BLaER1 treated with 17β-estradiol and CSF1 and Interleukin-3, amounts not matched to agents 10 nM and 100 nM (cell line): ENCODE data around the gene NAA11.

ENCODE experiments used
- H3K27ac ChIP-seq, 11 experiments: shearing (Covaris generic); formaldehyde crosslinking; 2 replicates each; pipeline ENCODE4 v1.8.1; 2022
- H3K27me3 ChIP-seq, 11 experiments: shearing (Covaris generic); formaldehyde crosslinking; 2 replicates each; pipeline ENCODE4 v1.8.1; 2022
- H3K36me3 ChIP-seq, 11 experiments: shearing (Covaris generic); formaldehyde crosslinking; 2 replicates each; pipeline ENCODE4 v1.8.1; 2022
- H3K4me1 ChIP-seq, 10 experiments: shearing (Covaris generic); formaldehyde crosslinking; 2 replicates each; pipeline ENCODE4 v1.8.1; 2022
- H3K4me2 ChIP-seq, 11 experiments: shearing (Covaris generic); formaldehyde crosslinking; 2 replicates each; pipeline ENCODE4 v1.8.1; 2022
- H3K4me3 ChIP-seq, 10 experiments: shearing (Covaris generic); formaldehyde crosslinking; 2 replicates each; pipeline ENCODE4 v1.8.1; 2022
- H3K9ac ChIP-seq, 11 experiments: shearing (Covaris generic); formaldehyde crosslinking; 2 replicates each; pipeline ENCODE4 v1.8.1; 2022
- H3K9me3 ChIP-seq, 11 experiments: shearing (Covaris generic); formaldehyde crosslinking; replicated peaks in 1 of 11; 2 replicates each; pipeline ENCODE4 v1.8.1; 2022
- H4K20me1 ChIP-seq, 11 experiments: shearing (Covaris generic); formaldehyde crosslinking; 2 replicates each; pipeline ENCODE4 v1.8.1; 2022
- Cebpa-rat ChIP-seq, 11 experiments: shearing (Covaris generic); IDR thresholded peaks; 2 replicates each; pipeline ENCODE4 v1.8.1; 2022

The NAA11 gene

GRCh38 chr4:79319975-79320374, 5.9 kb downstream of the NAA11 start:
- no peak overlapping the region for H3K4me3 ChIP-seq
- H3K27me3 ChIP-seq: no peaks in the 10 kb centered on the region
- H4K20me1 ChIP-seq: no peaks in the 10 kb centered on the region
- no peak overlapping the region for H3K27ac ChIP-seq
- H3K9me3 ChIP-seq: peaks cover 0 to 2% (median 0%) of the 10 kb centered on the region in 11 experiments; a peak in 1 of 22 replicates
- H3K36me3 ChIP-seq: no peaks in the 10 kb centered on the region
- no peak overlapping the region for H3K4me2 ChIP-seq
- H3K9ac ChIP-seq: no peak overlapping the region
- no peak for TF ChIP-seq Cebpa-rat (IDR thresholded peaks at IDR 0.05)
- H3K4me1 ChIP-seq: no peaks in the 10 kb centered on the region

- no peak overlapping the region for H3K27ac ChIP-seq
- no peaks in the 10 kb centered on the region for H4K20me1 ChIP-seq
- no peak overlapping the region for H3K9ac ChIP-seq
- H3K4me3 ChIP-seq: no peak overlapping the region
- no peaks in the 10 kb centered on the region for H3K27me3 ChIP-seq
- no peak for TF ChIP-seq Cebpa-rat (IDR thresholded peaks at IDR 0.05)
- H3K9me3 ChIP-seq: no peaks in the 10 kb centered on the region
- no peaks in the 10 kb centered on the region for H3K36me3 ChIP-seq
- no peaks in the 10 kb centered on the region for H3K4me1 ChIP-seq
- no peak overlapping the region for H3K4me2 ChIP-seq
Observed at GRCh38 chr4:79317711-79318110, 8.2 kb downstream of the NAA11 start.

GRCh38 chr4:79315891-79316290, 10.0 kb downstream of the NAA11 start:
- Histone ChIP-seq H3K27ac (no peak overlapping the region), H3K4me2 (no peak overlapping the region), H3K36me3 (no peaks in the 10 kb centered on the region), H4K20me1 (no peaks in the 10 kb centered on the region), H3K9me3 (no peaks in the 10 kb centered on the region), H3K4me3 (no peak overlapping the region), H3K27me3 (no peaks in the 10 kb centered on the region), H3K4me1 (no peaks in the 10 kb centered on the region), H3K9ac (no peak overlapping the region)
- TF ChIP-seq Cebpa-rat (IDR thresholded peaks at IDR 0.05): no peak

- Histone ChIP-seq H3K9me3 (no peaks in the 10 kb centered on the region), H3K4me2 (no peak overlapping the region), H3K4me3 (no peak overlapping the region), H3K27ac (no peak overlapping the region), H3K4me1 (no peaks in the 10 kb centered on the region), H4K20me1 (no peaks in the 10 kb centered on the region), H3K36me3 (no peaks in the 10 kb centered on the region), H3K27me3 (no peaks in the 10 kb centered on the region), H3K9ac (no peak overlapping the region)
- TF ChIP-seq Cebpa-rat (IDR thresholded peaks at IDR 0.05): no peak
Observed at GRCh38 chr4:79311279-79311678, 14.6 kb downstream of the NAA11 start.

GRCh38 chr4:79308971-79309370, 16.9 kb downstream of the NAA11 start:
- Histone ChIP-seq H3K4me1 (no peaks in the 10 kb centered on the region), H3K27me3 (no peaks in the 10 kb centered on the region), H3K9ac (no peak overlapping the region), H3K4me3 (no peak overlapping the region), H3K27ac (no peak overlapping the region), H4K20me1 (no peaks in the 10 kb centered on the region), H3K4me2 (no peak overlapping the region), H3K36me3 (no peaks in the 10 kb centered on the region), H3K9me3 (no peaks in the 10 kb centered on the region)
- no peak for TF ChIP-seq Cebpa-rat (IDR thresholded peaks at IDR 0.05)

- Histone ChIP-seq H3K4me2 (no peak overlapping the region), H3K4me3 (no peak overlapping the region), H3K9me3 (no peaks in the 10 kb centered on the region), H3K27me3 (no peaks in the 10 kb centered on the region), H3K36me3 (no peaks in the 10 kb centered on the region), H4K20me1 (no peaks in the 10 kb centered on the region), H3K4me1 (no peaks in the 10 kb centered on the region), H3K9ac (no peak overlapping the region), H3K27ac (no peak overlapping the region)
- TF ChIP-seq Cebpa-rat (IDR thresholded peaks at IDR 0.05): no peak
Observed at GRCh38 chr4:79308137-79308536, 17.7 kb downstream of the NAA11 start.

- H3K36me3 ChIP-seq: no peaks in the 10 kb centered on the region
- H3K27ac ChIP-seq: no peak overlapping the region
- no peaks in the 10 kb centered on the region for H3K4me1 ChIP-seq
- H3K27me3 ChIP-seq: no peaks in the 10 kb centered on the region
- no peak for TF ChIP-seq Cebpa-rat (IDR thresholded peaks at IDR 0.05)
- no peak overlapping the region for H3K9ac ChIP-seq
- no peaks in the 10 kb centered on the region for H3K9me3 ChIP-seq
- H4K20me1 ChIP-seq: no peaks in the 10 kb centered on the region
- H3K4me3 ChIP-seq: no peak overlapping the region
- H3K4me2 ChIP-seq: no peak overlapping the region
Observed at GRCh38 chr4:79306795-79307194, 19.1 kb downstream of the NAA11 start.

GRCh38 chr4:79300280-79300679, 25.6 kb downstream of the NAA11 start:
- no peak overlapping the region for H3K27ac ChIP-seq
- H3K4me2 ChIP-seq: no peak overlapping the region
- no peaks in the 10 kb centered on the region for H3K36me3 ChIP-seq
- no peaks in the 10 kb centered on the region for H3K27me3 ChIP-seq
- no peaks in the 10 kb centered on the region for H3K4me1 ChIP-seq
- no peaks in the 10 kb centered on the region for H3K9me3 ChIP-seq
- H3K9ac ChIP-seq: no peak overlapping the region
- TF ChIP-seq Cebpa-rat (IDR thresholded peaks at IDR 0.05): no peak
- H4K20me1 ChIP-seq: no peaks in the 10 kb centered on the region
- no peak overlapping the region for H3K4me3 ChIP-seq

GRCh38 chr4:79298484-79298883, 27.4 kb downstream of the NAA11 start:
- Histone ChIP-seq H4K20me1 (no peaks in the 10 kb centered on the region), H3K4me3 (no peak overlapping the region), H3K27me3 (no peaks in the 10 kb centered on the region), H3K9ac (no peak overlapping the region), H3K4me2 (no peak overlapping the region), H3K27ac (no peak overlapping the region), H3K9me3 (no peaks in the 10 kb centered on the region), H3K36me3 (no peaks in the 10 kb centered on the region), H3K4me1 (no peaks in the 10 kb centered on the region)
- TF ChIP-seq Cebpa-rat (IDR thresholded peaks at IDR 0.05): no peak

- H3K9me3 ChIP-seq: no peaks in the 10 kb centered on the region
Observed at GRCh38 chr4:79298027-79298426, 27.8 kb downstream of the NAA11 start.

GRCh38 chr4:79297479-79297878, 28.4 kb downstream of the NAA11 start:
- H3K27ac ChIP-seq: no peak overlapping the region
- H3K4me1 ChIP-seq: no peaks in the 10 kb centered on the region
- no peaks in the 10 kb centered on the region for H4K20me1 ChIP-seq
- no peaks in the 10 kb centered on the region for H3K9me3 ChIP-seq
- H3K4me2 ChIP-seq: no peak overlapping the region
- TF ChIP-seq Cebpa-rat (IDR thresholded peaks at IDR 0.05): no peak
- H3K36me3 ChIP-seq: no peaks in the 10 kb centered on the region
- H3K9ac ChIP-seq: no peak overlapping the region
- H3K27me3 ChIP-seq: no peaks in the 10 kb centered on the region
- H3K4me3 ChIP-seq: no peak overlapping the region

More at GRCh38 chr4:79298027-79298426, 27.8 kb downstream of the NAA11 start:
- Histone ChIP-seq H4K20me1 (no peaks in the 10 kb centered on the region), H3K27ac (no peak overlapping the region), H3K27me3 (no peaks in the 10 kb centered on the region), H3K4me2 (no peak overlapping the region), H3K4me1 (no peaks in the 10 kb centered on the region), H3K9ac (no peak overlapping the region), H3K36me3 (no peaks in the 10 kb centered on the region), H3K4me3 (no peak overlapping the region)
- TF ChIP-seq Cebpa-rat (IDR thresholded peaks at IDR 0.05): no peak
